ENCODE results near the gene TOMM70. TPM values are rescaled to one million over a fixed set of nuclear protein-coding genes. Genes with fewer than 3 reads are reported as not detected.

The TOMM70 gene
- total and polyA plus RNA-seq, 10 of the 15 experiments (the other 5 are each of a cell fraction or from before 2014, with no cell fraction given) = 12.7 to 64.1 (median 41.3) TPM

DNA sequence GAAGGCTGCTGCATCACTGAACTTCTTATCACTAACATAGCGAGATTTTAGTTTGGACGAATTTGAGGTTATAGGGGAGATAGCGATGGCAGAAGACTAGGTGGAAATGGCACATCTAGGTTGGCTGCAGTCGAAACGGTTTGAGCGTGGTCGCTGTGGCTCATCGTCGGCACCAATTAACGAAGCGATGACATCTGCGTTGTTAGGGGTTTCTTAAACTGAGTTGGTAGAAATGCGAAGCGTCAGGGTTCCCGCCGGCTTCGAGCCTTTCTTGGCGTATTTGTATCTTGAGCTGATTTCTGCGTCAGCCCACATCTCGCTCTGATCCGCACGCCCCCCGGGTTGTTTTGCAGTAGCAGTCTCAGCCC, 769 bp upstream of the TOMM70 start (continued):
- TF ChIP-seq, protein P1, sequence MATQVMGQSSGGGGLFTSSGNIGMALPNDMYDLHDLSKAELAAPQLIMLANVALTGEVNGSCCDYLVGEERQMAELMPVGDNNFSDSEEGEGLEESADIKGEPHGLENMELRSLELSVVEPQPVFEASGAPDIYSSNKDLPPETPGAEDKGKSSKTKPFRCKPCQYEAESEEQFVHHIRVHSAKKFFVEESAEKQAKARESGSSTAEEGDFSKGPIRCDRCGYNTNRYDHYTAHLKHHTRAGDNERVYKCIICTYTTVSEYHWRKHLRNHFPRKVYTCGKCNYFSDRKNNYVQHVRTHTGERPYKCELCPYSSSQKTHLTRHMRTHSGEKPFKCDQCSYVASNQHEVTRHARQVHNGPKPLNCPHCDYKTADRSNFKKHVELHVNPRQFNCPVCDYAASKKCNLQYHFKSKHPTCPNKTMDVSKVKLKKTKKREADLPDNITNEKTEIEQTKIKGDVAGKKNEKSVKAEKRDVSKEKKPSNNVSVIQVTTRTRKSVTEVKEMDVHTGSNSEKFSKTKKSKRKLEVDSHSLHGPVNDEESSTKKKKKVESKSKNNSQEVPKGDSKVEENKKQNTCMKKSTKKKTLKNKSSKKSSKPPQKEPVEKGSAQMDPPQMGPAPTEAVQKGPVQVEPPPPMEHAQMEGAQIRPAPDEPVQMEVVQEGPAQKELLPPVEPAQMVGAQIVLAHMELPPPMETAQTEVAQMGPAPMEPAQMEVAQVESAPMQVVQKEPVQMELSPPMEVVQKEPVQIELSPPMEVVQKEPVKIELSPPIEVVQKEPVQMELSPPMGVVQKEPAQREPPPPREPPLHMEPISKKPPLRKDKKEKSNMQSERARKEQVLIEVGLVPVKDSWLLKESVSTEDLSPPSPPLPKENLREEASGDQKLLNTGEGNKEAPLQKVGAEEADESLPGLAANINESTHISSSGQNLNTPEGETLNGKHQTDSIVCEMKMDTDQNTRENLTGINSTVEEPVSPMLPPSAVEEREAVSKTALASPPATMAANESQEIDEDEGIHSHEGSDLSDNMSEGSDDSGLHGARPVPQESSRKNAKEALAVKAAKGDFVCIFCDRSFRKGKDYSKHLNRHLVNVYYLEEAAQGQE (IDR thresholded peaks at IDR 0.05; ENCODE audit: low read depth, low read length) = no peak
- TF ChIP-seq CBFB (IDR thresholded peaks at IDR 0.05; ENCODE audit: low read depth) (no peak), ZNF274 (IDR thresholded peaks at IDR 0.05; ENCODE audit: insufficient read depth, insufficient read length) (no peak), ESRRA (IDR thresholded peaks at IDR 0.05; ENCODE audit: low read length) (no peak), KAT2A (conservative IDR thresholded peaks at IDR 0.05; ENCODE audit: control insufficient read depth, low read depth, low read length) (no peak), POLR2A (IDR thresholded peaks at IDR 0.05; ENCODE audit: low read depth, low read length) (no peak), MTA3 (IDR thresholded peaks at IDR 0.05; ENCODE audit: borderline replicate concordance, low read length) (no peak), IRF4 (IDR thresholded peaks at IDR 0.05; ENCODE audit: low read depth, low read length) (no peak)
- TF ChIP-seq, protein P2, sequence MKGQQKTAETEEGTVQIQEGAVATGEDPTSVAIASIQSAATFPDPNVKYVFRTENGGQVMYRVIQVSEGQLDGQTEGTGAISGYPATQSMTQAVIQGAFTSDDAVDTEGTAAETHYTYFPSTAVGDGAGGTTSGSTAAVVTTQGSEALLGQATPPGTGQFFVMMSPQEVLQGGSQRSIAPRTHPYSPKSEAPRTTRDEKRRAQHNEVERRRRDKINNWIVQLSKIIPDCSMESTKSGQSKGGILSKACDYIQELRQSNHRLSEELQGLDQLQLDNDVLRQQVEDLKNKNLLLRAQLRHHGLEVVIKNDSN (IDR thresholded peaks at IDR 0.05; ENCODE audit: borderline replicate concordance, extremely low read length, insufficient read depth, low read depth, low read length) = no peak

DNA sequence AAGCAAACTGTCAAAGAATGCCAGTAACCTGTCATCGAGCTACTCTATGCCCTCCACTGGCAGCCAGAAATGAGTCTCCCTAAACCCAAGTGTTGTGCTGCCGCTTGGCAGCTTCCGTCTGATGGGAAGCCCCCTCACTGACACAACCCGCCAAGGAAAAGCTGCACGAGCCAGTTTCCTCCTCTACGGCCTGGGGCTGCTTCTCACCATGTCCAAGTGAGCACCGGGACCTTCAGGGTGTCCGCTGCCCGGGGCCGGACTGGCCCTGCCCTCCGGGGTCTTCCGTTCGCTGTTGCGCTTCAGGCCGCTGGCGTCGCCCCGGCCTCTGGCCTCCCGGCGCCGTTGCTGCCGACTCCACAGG, 490 bp downstream of the TOMM70 start:
- POLR2A ChIA-PET = interaction anchor here (0.6 to 3.1 kb wide), 4 partner anchors 9 to 370 kb away, joined by 3 to 16 read pairs (median 8); partner anchors contain the start of gene NIT2
- Histone ChIP-seq H3K9ac (ENCODE audit: control insufficient read depth, insufficient read depth, low read length) (peak overlapping the region; percentile 81), H3K4me3 (peak overlapping the region; percentile 73)
- TF ChIP-seq NFXL1 (IDR thresholded peaks at IDR 0.05; ENCODE audit: borderline replicate concordance) (no peak), PAX5 (IDR thresholded peaks at IDR 0.05; ENCODE audit: borderline replicate concordance, low read depth, low read length) (no peak), NFYB (IDR thresholded peaks at IDR 0.05; ENCODE audit: insufficient read depth, low read depth, low read length) (no peak), WRNIP1 (IDR thresholded peaks at IDR 0.05; ENCODE audit: borderline replicate concordance, low read depth, low read length) (0 out of 2 replicates have a peak, but pooled peaks have one; percentile 57), CBX5 (IDR thresholded peaks at IDR 0.05; ENCODE audit: low read depth) (0 out of 2 replicates have a peak, but pooled peaks have one; percentile 25), SMAD5 (IDR thresholded peaks at IDR 0.05; ENCODE audit: low read depth) (no peak), SMARCA5 (IDR thresholded peaks at IDR 0.05) (no peak), LARP7 (IDR thresholded peaks at IDR 0.05) (0 out of 2 replicates have a peak, but pooled peaks have one; percentile 48), MTA3 (IDR thresholded peaks at IDR 0.05; ENCODE audit: borderline replicate concordance, low read length) (0 out of 2 replicates have a peak, but pooled peaks have one; percentile 14), EZH2 (IDR thresholded peaks at IDR 0.05; ENCODE audit: borderline replicate concordance, control insufficient read depth, low read depth, low read length) (no peak), JUND (IDR thresholded peaks at IDR 0.05; ENCODE audit: low read depth, low read length) (no peak)
- TF ChIP-seq, protein P3, sequence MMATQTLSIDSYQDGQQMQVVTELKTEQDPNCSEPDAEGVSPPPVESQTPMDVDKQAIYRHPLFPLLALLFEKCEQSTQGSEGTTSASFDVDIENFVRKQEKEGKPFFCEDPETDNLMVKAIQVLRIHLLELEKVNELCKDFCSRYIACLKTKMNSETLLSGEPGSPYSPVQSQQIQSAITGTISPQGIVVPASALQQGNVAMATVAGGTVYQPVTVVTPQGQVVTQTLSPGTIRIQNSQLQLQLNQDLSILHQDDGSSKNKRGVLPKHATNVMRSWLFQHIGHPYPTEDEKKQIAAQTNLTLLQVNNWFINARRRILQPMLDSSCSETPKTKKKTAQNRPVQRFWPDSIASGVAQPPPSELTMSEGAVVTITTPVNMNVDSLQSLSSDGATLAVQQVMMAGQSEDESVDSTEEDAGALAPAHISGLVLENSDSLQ (IDR thresholded peaks at IDR 0.05) = peak; percentile 18; the same call in 1 of the 2 replicates

More for the DNA sequence above, 490 bp downstream of the TOMM70 start:
- peak; percentile 36 for ATAC-seq
- Histone ChIP-seq H3K27ac (ENCODE audit: control insufficient read depth, insufficient read depth) (peak overlapping the region; percentile 99), H3K9me3 (replicated peaks; ENCODE audit: control insufficient read depth, insufficient read depth, low read length) (no peaks in the 10 kb centered on the region), H3K79me2 (ENCODE audit: control insufficient read depth, insufficient read depth, low read length) (peaks cover 90% of the 10 kb centered on the region), H3K4me2 (ENCODE audit: control insufficient read depth, insufficient read depth) (peak overlapping the region; percentile 70), H4K20me1 (ENCODE audit: control insufficient read depth, insufficient read depth) (no peaks in the 10 kb centered on the region), H3K36me3 (ENCODE audit: control insufficient read depth in 2 of 2, insufficient read depth in 2 of 2, low read length in 1 of 2) (no peaks in the 10 kb centered on the region; a peak in 1 of 4 replicates), H3K27me3 (replicated peaks in 1 of 2; ENCODE audit: control insufficient read depth in 2 of 2, insufficient read depth in 2 of 2, low read length in 1 of 2) (no peaks in the 10 kb centered on the region), H2AFZ (ENCODE audit: control insufficient read depth, low read depth, low read length) (peak overlapping the region; percentile 98), H3K4me1 (ENCODE audit: control insufficient read depth, insufficient read depth, low read length) (no peaks in the 10 kb centered on the region)
- CTCF ChIA-PET = interaction anchor here (1.3 kb wide), 1 partner anchor 62 kb away, joined by 3 read pairs; no protein-coding TSS in a partner anchor
- no peak for FAIRE-seq
- no peak for DNase-seq (ENCODE audit: low read depth, low spot score)
- 1% methylated on average over 22 of the region's 22 CpGs for WGBS (ENCODE audit: insufficient coverage, insufficient replicate concordance, low lambda C conversion rate, missing lambda C conversion rate)
- SMC1A ChIA-PET (ENCODE audit: uncharacterized antibody, unreplicated experiment) = interaction anchor here (1.3 to 1.9 kb wide), 4 partner anchors 14 to 532 kb away, joined by 3 to 5 read pairs (median 4); no protein-coding TSS in a partner anchor
- RAD21 ChIA-PET (ENCODE audit: unreplicated experiment) = interaction anchor here (1.0 kb wide), 1 partner anchor 62 kb away, joined by 3 read pairs; no protein-coding TSS in a partner anchor
- BruUV-seq (replicated peaks) = no TSS peak
- intact Hi-C loops (cut with micrococcal nuclease; ENCODE audit: unreplicated experiment) (loop anchor here (2.0 to 5.0 kb wide), 2 partner anchors 192 to 310 kb away; no protein-coding TSS in a partner anchor), in situ Hi-C loops (cut with MboI) (no loop called here)
